Measurements from ENCODE around the gene RPS18. TPM values are rescaled to one million over a fixed set of nuclear protein-coding genes. Genes with fewer than 3 reads are reported as not detected.

RPS18 gene
- total and polyA plus RNA-seq, 2 of the 13 experiments (the other 11 are each of a cell fraction or from before 2014, with no cell fraction given): 3,896 to 5,806 TPM

- TF ChIP-seq ZNF253 (CRISPR knock-in tag; IDR thresholded peaks at IDR 0.05; ENCODE audit: borderline replicate concordance) (no peak), MAFG (CRISPR knock-in tag; IDR thresholded peaks at IDR 0.05) (no peak), RARG (CRISPR knock-in tag; IDR thresholded peaks at IDR 0.05; ENCODE audit: low read depth) (no peak; the same call in 1 of the 2 replicates), NFATC3 (CRISPR knock-in tag; IDR thresholded peaks at IDR 0.05) (peak; percentile 40; the same call in 1 of the 2 replicates), KMT2B (CRISPR knock-in tag; IDR thresholded peaks at IDR 0.05) (no peak), GPBP1L1 (CRISPR knock-in tag; IDR thresholded peaks at IDR 0.05) (no peak), ZBTB34 (CRISPR knock-in tag; IDR thresholded peaks at IDR 0.05) (no peak), SOX13 (IDR thresholded peaks at IDR 0.05) (0 out of 2 replicates have a peak, but pooled peaks have one; percentile 0), SOX13 (CRISPR knock-in tag; conservative IDR thresholded peaks at IDR 0.05 in 1 of 2, IDR thresholded peaks at IDR 0.05 in 1 of 2) (no peak), NFAT5 (CRISPR knock-in tag; IDR thresholded peaks at IDR 0.05) (no peak), KDM2A (CRISPR knock-in tag; IDR thresholded peaks at IDR 0.05; ENCODE audit: borderline replicate concordance, low read depth) (no peak), ZNF747 (CRISPR knock-in tag; IDR thresholded peaks at IDR 0.05; ENCODE audit: borderline replicate concordance) (peak; percentile 25; the same call in 1 of the 2 replicates), MXD4 (CRISPR knock-in tag; IDR thresholded peaks at IDR 0.05) (no peak; the same call in 1 of the 2 replicates), TFDP2 (CRISPR knock-in tag; IDR thresholded peaks at IDR 0.05) (no peak), BCL6 (CRISPR knock-in tag; IDR thresholded peaks at IDR 0.05) (no peak), MBD4 (IDR thresholded peaks at IDR 0.05; ENCODE audit: borderline replicate concordance, low read length) (no peak), ISX (CRISPR knock-in tag; conservative IDR thresholded peaks at IDR 0.05) (no peak), ZNF460 (CRISPR knock-in tag; IDR thresholded peaks at IDR 0.05; ENCODE audit: borderline replicate concordance) (no peak), MAFF (IDR thresholded peaks at IDR 0.05; ENCODE audit: low read depth, low read length) (no peak), YEATS2 (CRISPR knock-in tag; IDR thresholded peaks at IDR 0.05; ENCODE audit: borderline replicate concordance) (peak; percentile 67; the same call in 1 of the 2 replicates), SMARCE1 (IDR thresholded peaks at IDR 0.05; ENCODE audit: borderline replicate concordance) (no peak)
Observed at GRCh38 chr6:33272275-33273128, 627 bp downstream of the RPS18 start (continued).

Data from HepG2 (cell line).